ENCODE data around the gene BACH2. TPM values are rescaled to one million over a fixed set of nuclear protein-coding genes. Genes with fewer than 3 reads are reported as not detected.

The BACH2 gene
- total and polyA plus RNA-seq, 4 donors = 0.78 to 17.4 (median 3.2) TPM

GRCh38 chr6:89940225-89941027, 356.2 kb downstream of the BACH2 start:
- WGBS, 2 donors = 31 to 39% methylated on average over 9 of the region's 9 CpGs
- Histone ChIP-seq H3K4me3 (no peak overlapping the region), H3K9me3 (ENCODE audit: control insufficient read depth in 4 of 4, insufficient read depth in 3 of 4, low read length in 3 of 4) (no peaks in the 10 kb centered on the region), H3K27ac (ENCODE audit: low read depth in 1 of 2, low read length in 1 of 2) (no peak overlapping the region), H3K4me1 (ENCODE audit: control insufficient read depth in 5 of 5, insufficient read depth in 5 of 5, low read length in 5 of 5) (peaks cover 0 to 12% (median 2%) of the 10 kb centered on the region in 5 donors), H3K9ac (ENCODE audit: insufficient read depth in 1 of 2, low read length in 2 of 2) (peak overlapping the region in 1 of 2 donors; percentile 24), H3K36me3 (ENCODE audit: control insufficient read depth in 4 of 4, insufficient read depth in 4 of 4, low read length in 4 of 4) (peaks cover 0 to 17% (median 3%) of the 10 kb centered on the region in 4 donors), H3K27me3 (ENCODE audit: control insufficient read depth in 3 of 3, insufficient read depth in 3 of 3, low read length in 2 of 3) (no peaks in the 10 kb centered on the region)
- TF ChIP-seq, protein P1, sequence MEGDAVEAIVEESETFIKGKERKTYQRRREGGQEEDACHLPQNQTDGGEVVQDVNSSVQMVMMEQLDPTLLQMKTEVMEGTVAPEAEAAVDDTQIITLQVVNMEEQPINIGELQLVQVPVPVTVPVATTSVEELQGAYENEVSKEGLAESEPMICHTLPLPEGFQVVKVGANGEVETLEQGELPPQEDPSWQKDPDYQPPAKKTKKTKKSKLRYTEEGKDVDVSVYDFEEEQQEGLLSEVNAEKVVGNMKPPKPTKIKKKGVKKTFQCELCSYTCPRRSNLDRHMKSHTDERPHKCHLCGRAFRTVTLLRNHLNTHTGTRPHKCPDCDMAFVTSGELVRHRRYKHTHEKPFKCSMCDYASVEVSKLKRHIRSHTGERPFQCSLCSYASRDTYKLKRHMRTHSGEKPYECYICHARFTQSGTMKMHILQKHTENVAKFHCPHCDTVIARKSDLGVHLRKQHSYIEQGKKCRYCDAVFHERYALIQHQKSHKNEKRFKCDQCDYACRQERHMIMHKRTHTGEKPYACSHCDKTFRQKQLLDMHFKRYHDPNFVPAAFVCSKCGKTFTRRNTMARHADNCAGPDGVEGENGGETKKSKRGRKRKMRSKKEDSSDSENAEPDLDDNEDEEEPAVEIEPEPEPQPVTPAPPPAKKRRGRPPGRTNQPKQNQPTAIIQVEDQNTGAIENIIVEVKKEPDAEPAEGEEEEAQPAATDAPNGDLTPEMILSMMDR (IDR thresholded peaks at IDR 0.05; ENCODE audit: control extremely low read depth, extremely low read depth) = peak; percentile 84
- DNase-seq (peak; percentile 81 to 93 (median 89)), ATAC-seq (ENCODE audit: insufficient read depth, low FRiP score) (peak; percentile 85)

- TF ChIP-seq, protein P1 (IDR thresholded peaks at IDR 0.05; ENCODE audit: control extremely low read depth, extremely low read depth) = no peak
- 91 to 92% methylated on average over 2 of the region's 2 CpGs for WGBS, 2 donors
- H3K27ac ChIP-seq (ENCODE audit: low read depth in 1 of 2, low read length in 1 of 2) = no peak overlapping the region
- H3K4me1 ChIP-seq (ENCODE audit: control insufficient read depth in 5 of 5, insufficient read depth in 5 of 5, low read length in 5 of 5) = peaks cover 0 to 12% (median 2%) of the 10 kb centered on the region in 5 donors
- no peaks in the 10 kb centered on the region for H3K27me3 ChIP-seq (ENCODE audit: control insufficient read depth in 3 of 3, insufficient read depth in 3 of 3, low read length in 2 of 3)
- H3K4me3 ChIP-seq = no peak overlapping the region
- ATAC-seq (ENCODE audit: insufficient read depth, low FRiP score) (no peak), DNase-seq (no peak)
- H3K36me3 ChIP-seq (ENCODE audit: control insufficient read depth in 4 of 4, insufficient read depth in 4 of 4, low read length in 4 of 4) = peaks cover 0 to 11% (median 3%) of the 10 kb centered on the region in 4 donors
- no peaks in the 10 kb centered on the region for H3K9me3 ChIP-seq (ENCODE audit: control insufficient read depth in 4 of 4, insufficient read depth in 3 of 4, low read length in 3 of 4)
- H3K9ac ChIP-seq (ENCODE audit: insufficient read depth in 1 of 2, low read length in 2 of 2) = no peak overlapping the region
Measured at GRCh38 chr6:89939144-89939543, 357.5 kb downstream of the BACH2 start.

- Histone ChIP-seq H3K27ac (ENCODE audit: low read depth in 1 of 2, low read length in 1 of 2) (no peak overlapping the region), H3K27me3 (ENCODE audit: control insufficient read depth in 3 of 3, insufficient read depth in 3 of 3, low read length in 2 of 3) (no peaks in the 10 kb centered on the region), H3K4me3 (no peak overlapping the region), H3K9ac (ENCODE audit: insufficient read depth in 1 of 2, low read length in 2 of 2) (no peak overlapping the region), H3K36me3 (ENCODE audit: control insufficient read depth in 4 of 4, insufficient read depth in 4 of 4, low read length in 4 of 4) (peaks cover 0 to 11% (median 3%) of the 10 kb centered on the region in 4 donors), H3K4me1 (ENCODE audit: control insufficient read depth in 5 of 5, insufficient read depth in 5 of 5, low read length in 5 of 5) (peaks cover 0 to 12% (median 2%) of the 10 kb centered on the region in 5 donors), H3K9me3 (ENCODE audit: control insufficient read depth in 4 of 4, insufficient read depth in 3 of 4, low read length in 3 of 4) (no peaks in the 10 kb centered on the region)
- 91 to 97% methylated on average over 12 of the region's 12 CpGs for WGBS, 2 donors
- TF ChIP-seq, protein P1 (IDR thresholded peaks at IDR 0.05; ENCODE audit: control extremely low read depth, extremely low read depth) = no peak
- ATAC-seq (ENCODE audit: insufficient read depth, low FRiP score) (no peak), DNase-seq (no peak)
Measured at GRCh38 chr6:89938014-89938413, 358.6 kb downstream of the BACH2 start.
